BE2C (cell line): ENCODE measurements around the gene DOCK6.

ENCODE experiments used
- DNase-seq: peaks from one replicate; pipeline ENCODE4 v3.0.0-alpha.2; 2020
- H3K27me3 ChIP-seq: fragments of 250-450 bp; sonication (Bioruptor Pico); 2 replicates; pipeline ENCODE4 v1.5.1; 2020; ENCODE audit warnings: mild to moderate bottlenecking
- H3K36me3 ChIP-seq: fragments of 250-450 bp; sonication (Bioruptor Pico); 2 replicates; pipeline ENCODE4 v1.5.1; 2020; ENCODE audit warnings: mild to moderate bottlenecking
- H3K4me1 ChIP-seq: fragments of 250-450 bp; sonication (Bioruptor Pico); 2 replicates; pipeline ENCODE4 v1.5.1; 2020
- H3K4me3 ChIP-seq: 2 replicates; pipeline ENCODE4 v1.5.1; 2011; ENCODE audit warnings: low read depth, low read length
- H3K9me3 ChIP-seq: fragments of 250-450 bp; sonication (Bioruptor Pico); 2 replicates; pipeline ENCODE4 v1.5.1; 2020
- TF ChIP-seq, protein P1 (sequence below): IDR thresholded peaks from 2 replicates; pipeline ENCODE4 v1.5.1; 2012; ENCODE audit warnings: mild to moderate bottlenecking, low read depth, low read length

Gene DOCK6

GRCh38 chr19:11295665-11296245 is 33.4 kb upstream of the DOCK6 start, which contains the start of gene TSPAN16:
Gene TSPAN16 (plus strand): TSS chr19:11296160. CDS start chr19:11296298, 138 bp downstream.
- no peaks in the 10 kb centered on the region for H3K4me1 ChIP-seq
- TF ChIP-seq, protein P1, sequence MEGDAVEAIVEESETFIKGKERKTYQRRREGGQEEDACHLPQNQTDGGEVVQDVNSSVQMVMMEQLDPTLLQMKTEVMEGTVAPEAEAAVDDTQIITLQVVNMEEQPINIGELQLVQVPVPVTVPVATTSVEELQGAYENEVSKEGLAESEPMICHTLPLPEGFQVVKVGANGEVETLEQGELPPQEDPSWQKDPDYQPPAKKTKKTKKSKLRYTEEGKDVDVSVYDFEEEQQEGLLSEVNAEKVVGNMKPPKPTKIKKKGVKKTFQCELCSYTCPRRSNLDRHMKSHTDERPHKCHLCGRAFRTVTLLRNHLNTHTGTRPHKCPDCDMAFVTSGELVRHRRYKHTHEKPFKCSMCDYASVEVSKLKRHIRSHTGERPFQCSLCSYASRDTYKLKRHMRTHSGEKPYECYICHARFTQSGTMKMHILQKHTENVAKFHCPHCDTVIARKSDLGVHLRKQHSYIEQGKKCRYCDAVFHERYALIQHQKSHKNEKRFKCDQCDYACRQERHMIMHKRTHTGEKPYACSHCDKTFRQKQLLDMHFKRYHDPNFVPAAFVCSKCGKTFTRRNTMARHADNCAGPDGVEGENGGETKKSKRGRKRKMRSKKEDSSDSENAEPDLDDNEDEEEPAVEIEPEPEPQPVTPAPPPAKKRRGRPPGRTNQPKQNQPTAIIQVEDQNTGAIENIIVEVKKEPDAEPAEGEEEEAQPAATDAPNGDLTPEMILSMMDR, result 0 out of 2 replicates have a peak, but pooled peaks have one; percentile 15
- no peaks in the 10 kb centered on the region for H3K36me3 ChIP-seq
- no peak within 1 kb of the TSS for H3K4me3 ChIP-seq
- no peak for DNase-seq
- H3K27me3 ChIP-seq, result no peaks in the 10 kb centered on the region
- H3K9me3 ChIP-seq, result no peaks in the 10 kb centered on the region

- no peaks in the 10 kb centered on the region for H3K36me3 ChIP-seq
- TF ChIP-seq, protein P1, result no peak
- no peaks in the 10 kb centered on the region for H3K9me3 ChIP-seq
- no peaks in the 10 kb centered on the region for H3K4me1 ChIP-seq
- no peak for DNase-seq
- H3K27me3 ChIP-seq, result no peaks in the 10 kb centered on the region
- no peak overlapping the region for H3K4me3 ChIP-seq
Measured at GRCh38 chr19:11295180-11295579, 32.9 kb upstream of the DOCK6 start.

DNA sequence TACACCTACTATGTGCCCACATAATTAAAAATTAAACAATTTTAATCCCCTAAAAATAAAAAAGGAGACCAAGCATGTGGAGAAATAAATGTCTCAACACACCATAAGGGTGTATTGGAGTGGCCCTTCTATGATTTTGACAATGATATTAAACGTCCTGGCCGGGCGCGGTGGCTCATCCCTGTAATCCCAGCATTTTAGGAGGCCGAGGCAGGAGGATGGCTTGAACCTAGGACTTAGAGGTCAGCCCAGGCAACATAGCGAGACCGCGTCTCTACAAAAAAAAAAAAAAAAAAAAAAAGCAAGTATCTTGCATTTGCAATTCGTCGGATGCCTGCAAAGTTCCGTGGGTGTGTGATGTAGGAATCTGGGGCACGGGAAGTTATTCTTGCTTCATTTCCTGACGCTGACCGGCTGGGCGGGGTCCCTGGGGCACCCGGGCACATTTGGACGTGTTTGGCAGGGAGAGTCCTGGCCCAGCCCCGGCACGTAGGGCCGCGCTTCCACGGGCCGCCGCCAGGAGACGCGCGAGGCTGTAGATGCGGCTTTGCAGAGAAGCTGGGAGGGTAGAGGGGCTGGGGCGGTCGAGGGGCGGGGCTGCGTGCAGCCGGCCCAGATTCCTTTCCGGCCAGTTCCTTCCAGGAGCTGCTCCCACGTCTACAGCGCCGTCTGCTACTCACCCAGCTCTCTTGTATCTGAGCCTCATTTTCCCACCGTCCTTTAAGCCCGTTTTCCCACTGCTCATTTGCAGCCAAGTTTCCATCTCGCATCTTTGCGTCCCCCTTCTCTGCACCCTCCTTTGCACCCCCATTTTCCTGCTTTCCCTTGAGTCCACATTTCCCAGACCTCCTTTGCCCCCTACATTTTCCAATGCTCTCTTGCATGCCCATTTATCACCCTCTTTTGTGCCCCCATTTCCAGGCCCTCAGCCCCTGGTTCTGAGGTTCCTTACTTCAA is 31.4 kb upstream of the DOCK6 start:
- DNase-seq, result peak; percentile 91
- H3K4me3 ChIP-seq, result peak overlapping the region; percentile 47
- TF ChIP-seq, protein P1, result peak; percentile 92
- H3K4me1 ChIP-seq, result no peaks in the 10 kb centered on the region
- no peaks in the 10 kb centered on the region for H3K9me3 ChIP-seq
- no peaks in the 10 kb centered on the region for H3K36me3 ChIP-seq
- no peaks in the 10 kb centered on the region for H3K27me3 ChIP-seq

- H3K27me3 ChIP-seq, result no peaks in the 10 kb centered on the region
- no peaks in the 10 kb centered on the region for H3K4me1 ChIP-seq
- no peak overlapping the region for H3K4me3 ChIP-seq
- no peak for DNase-seq
- H3K9me3 ChIP-seq, result no peaks in the 10 kb centered on the region
- no peaks in the 10 kb centered on the region for H3K36me3 ChIP-seq
- TF ChIP-seq, protein P1, result no peak
Measured at GRCh38 chr19:11291991-11292390, 29.7 kb upstream of the DOCK6 start.

DNA sequence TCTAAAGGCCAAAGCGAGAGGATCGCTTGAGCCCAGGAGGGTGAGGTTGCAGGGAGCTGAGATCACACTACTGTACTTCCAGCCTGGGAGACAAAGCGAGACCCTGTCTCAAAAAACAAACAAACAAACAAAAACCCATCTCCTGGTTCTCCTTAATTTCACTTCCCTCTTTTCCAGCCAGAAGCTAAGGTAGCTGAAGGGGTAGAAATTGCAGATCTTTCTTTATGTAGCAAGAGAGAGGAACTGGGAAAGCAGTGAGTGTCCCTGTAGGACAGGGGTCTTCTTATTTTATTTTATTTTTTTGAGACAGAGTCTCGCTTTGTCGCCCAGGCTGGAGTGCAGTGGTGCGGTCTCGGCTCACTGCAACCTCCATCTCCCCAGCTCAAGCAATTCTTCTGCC is 29.1 kb upstream of the DOCK6 start:
- H3K36me3 ChIP-seq, result no peaks in the 10 kb centered on the region
- no peak for DNase-seq
- no peak overlapping the region for H3K4me3 ChIP-seq
- TF ChIP-seq, protein P1, result no peak
- H3K9me3 ChIP-seq, result no peaks in the 10 kb centered on the region
- H3K27me3 ChIP-seq, result no peaks in the 10 kb centered on the region
- H3K4me1 ChIP-seq, result no peaks in the 10 kb centered on the region

- no peaks in the 10 kb centered on the region for H3K27me3 ChIP-seq
- no peak for DNase-seq
- TF ChIP-seq, protein P1, result no peak
- no peaks in the 10 kb centered on the region for H3K36me3 ChIP-seq
- no peaks in the 10 kb centered on the region for H3K4me1 ChIP-seq
- H3K4me3 ChIP-seq, result no peak overlapping the region
- no peaks in the 10 kb centered on the region for H3K9me3 ChIP-seq
Measured at GRCh38 chr19:11290256-11290655, 27.9 kb upstream of the DOCK6 start.
